Measurements from ENCODE around the gene CCND2. TPM values are rescaled to one million over a fixed set of nuclear protein-coding genes. Genes with fewer than 3 reads are reported as not detected.

The CCND2 gene
- total RNA-seq, 1 experiment from 2014 or later, result 70.9 TPM

DNA sequence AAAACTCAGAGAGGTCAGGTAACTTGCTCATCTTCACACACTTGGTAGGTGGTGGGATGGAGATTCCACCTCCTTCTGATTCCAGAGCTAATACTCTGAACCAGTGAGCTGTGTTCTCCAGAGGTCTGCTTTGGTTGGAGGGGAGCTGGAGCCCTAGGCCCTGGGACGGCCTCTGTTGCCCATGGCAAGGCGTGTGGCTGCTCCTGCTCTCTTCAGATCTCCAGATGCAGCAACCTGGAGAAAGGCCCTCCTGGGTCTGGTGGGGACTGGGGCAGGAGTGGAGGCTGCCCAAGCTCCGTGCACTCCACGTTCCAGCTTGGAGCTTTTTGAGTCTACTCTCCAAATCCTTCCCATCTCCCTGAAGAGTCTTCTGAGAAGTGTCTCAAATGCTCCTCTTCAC, 10.7 kb downstream of the CCND2 start:
- H3K9me3 Mint-ChIP-seq (ENCODE audit: unreplicated experiment), result no peaks in the 10 kb centered on the region
- TF ChIP-seq, protein P1, sequence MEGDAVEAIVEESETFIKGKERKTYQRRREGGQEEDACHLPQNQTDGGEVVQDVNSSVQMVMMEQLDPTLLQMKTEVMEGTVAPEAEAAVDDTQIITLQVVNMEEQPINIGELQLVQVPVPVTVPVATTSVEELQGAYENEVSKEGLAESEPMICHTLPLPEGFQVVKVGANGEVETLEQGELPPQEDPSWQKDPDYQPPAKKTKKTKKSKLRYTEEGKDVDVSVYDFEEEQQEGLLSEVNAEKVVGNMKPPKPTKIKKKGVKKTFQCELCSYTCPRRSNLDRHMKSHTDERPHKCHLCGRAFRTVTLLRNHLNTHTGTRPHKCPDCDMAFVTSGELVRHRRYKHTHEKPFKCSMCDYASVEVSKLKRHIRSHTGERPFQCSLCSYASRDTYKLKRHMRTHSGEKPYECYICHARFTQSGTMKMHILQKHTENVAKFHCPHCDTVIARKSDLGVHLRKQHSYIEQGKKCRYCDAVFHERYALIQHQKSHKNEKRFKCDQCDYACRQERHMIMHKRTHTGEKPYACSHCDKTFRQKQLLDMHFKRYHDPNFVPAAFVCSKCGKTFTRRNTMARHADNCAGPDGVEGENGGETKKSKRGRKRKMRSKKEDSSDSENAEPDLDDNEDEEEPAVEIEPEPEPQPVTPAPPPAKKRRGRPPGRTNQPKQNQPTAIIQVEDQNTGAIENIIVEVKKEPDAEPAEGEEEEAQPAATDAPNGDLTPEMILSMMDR (IDR thresholded peaks at IDR 0.05; ENCODE audit: unreplicated experiment), result no peak
- peaks cover 6% of the 10 kb centered on the region for H3K4me1 Mint-ChIP-seq (ENCODE audit: insufficient read depth, unreplicated experiment)
- intact Hi-C loops (cut with micrococcal nuclease), result no loop called here
- H3K27me3 Mint-ChIP-seq (ENCODE audit: insufficient read depth, unreplicated experiment), result no peaks in the 10 kb centered on the region
- H3K4me3 Mint-ChIP-seq (ENCODE audit: unreplicated experiment), result no peak overlapping the region
- H3K36me3 Mint-ChIP-seq (ENCODE audit: insufficient read depth, unreplicated experiment), result peaks cover 68% of the 10 kb centered on the region
- ChIA-PET CTCF (interaction anchor here (0.5 to 1.6 kb wide), 5 partner anchors 9 to 1008 kb away, joined by 3 to 9 read pairs (median 4); no protein-coding TSS in a partner anchor), POLR2A (no interaction called here)
- H3K27ac Mint-ChIP-seq (ENCODE audit: low read depth, unreplicated experiment), result no peak overlapping the region
- no TSS peak for BruUV-seq (replicated peaks)
- no peak for DNase-seq (ENCODE audit: unreplicated experiment)

DNA sequence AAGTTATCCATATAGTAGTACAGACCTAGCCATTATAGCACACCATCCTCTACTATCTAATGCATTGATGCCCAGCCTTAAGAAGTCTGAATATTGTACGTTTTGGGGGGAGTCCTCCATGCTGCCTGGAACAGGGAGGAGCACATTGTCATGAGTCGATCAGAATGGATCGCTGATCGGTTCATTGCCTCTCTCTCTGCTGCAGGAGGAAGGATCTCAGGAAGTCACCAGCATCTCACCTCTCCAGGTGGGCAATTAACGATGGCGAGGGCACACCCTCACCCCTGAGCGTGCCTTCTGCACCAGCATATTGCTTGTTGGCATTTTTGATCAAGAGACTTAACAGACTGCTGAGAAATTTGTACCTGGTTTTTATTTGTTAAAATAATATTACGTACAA, 11.5 kb downstream of the CCND2 start:
- TF ChIP-seq, protein P1 (IDR thresholded peaks at IDR 0.05; ENCODE audit: unreplicated experiment), result no peak
- Mint-ChIP-seq H3K27me3 (ENCODE audit: insufficient read depth, unreplicated experiment) (no peaks in the 10 kb centered on the region), H3K4me3 (ENCODE audit: unreplicated experiment) (no peak overlapping the region), H3K27ac (ENCODE audit: low read depth, unreplicated experiment) (no peak overlapping the region), H3K9me3 (ENCODE audit: unreplicated experiment) (no peaks in the 10 kb centered on the region), H3K4me1 (ENCODE audit: insufficient read depth, unreplicated experiment) (peaks cover 6% of the 10 kb centered on the region), H3K36me3 (ENCODE audit: insufficient read depth, unreplicated experiment) (peaks cover 68% of the 10 kb centered on the region)
- ChIA-PET POLR2A (no interaction called here), CTCF (interaction anchor here (0.7 to 1.6 kb wide), 3 partner anchors 8 to 399 kb away, joined by 3 to 11 read pairs (median 9); no protein-coding TSS in a partner anchor)
- intact Hi-C loops (cut with micrococcal nuclease), result no loop called here
- no TSS peak for BruUV-seq (replicated peaks)
- DNase-seq (ENCODE audit: unreplicated experiment), result no peak

DNA sequence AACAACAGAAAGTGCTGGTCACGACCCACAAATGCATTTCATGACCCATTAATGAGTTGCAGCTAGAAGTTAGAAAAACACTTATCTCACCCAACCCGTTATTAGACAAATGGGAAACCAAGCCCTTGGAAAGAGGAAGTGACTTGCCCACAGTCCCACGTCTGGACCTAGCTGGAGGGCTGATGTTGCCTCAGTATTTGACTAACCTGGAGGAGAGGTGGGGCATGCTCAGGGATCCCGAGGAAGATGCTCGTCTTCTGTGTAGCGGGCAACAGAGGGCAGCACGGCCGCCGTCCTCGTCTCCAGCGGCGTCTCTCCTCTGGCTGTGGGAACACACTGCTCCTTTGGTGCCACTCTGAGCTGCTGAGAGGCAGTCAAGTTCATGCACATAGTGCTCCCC, 12.7 kb downstream of the CCND2 start:
- no TSS peak for BruUV-seq (replicated peaks)
- CTCF ChIA-PET, result interaction anchor here (0.5 to 1.5 kb wide), 4 partner anchors 9 to 984 kb away, joined by 3 to 13 read pairs (median 7); no protein-coding TSS in a partner anchor
- TF ChIP-seq, protein P1 (IDR thresholded peaks at IDR 0.05; ENCODE audit: unreplicated experiment), result no peak
- DNase-seq (ENCODE audit: unreplicated experiment), result no peak
- Mint-ChIP-seq H3K27me3 (ENCODE audit: insufficient read depth, unreplicated experiment) (no peaks in the 10 kb centered on the region), H3K36me3 (ENCODE audit: insufficient read depth, unreplicated experiment) (peaks cover 65% of the 10 kb centered on the region), H3K4me3 (ENCODE audit: unreplicated experiment) (no peak overlapping the region), H3K27ac (ENCODE audit: low read depth, unreplicated experiment) (no peak overlapping the region), H3K9me3 (ENCODE audit: unreplicated experiment) (no peaks in the 10 kb centered on the region), H3K4me1 (ENCODE audit: insufficient read depth, unreplicated experiment) (no peaks in the 10 kb centered on the region)
- POLR2A ChIA-PET, result no interaction called here
- intact Hi-C loops (cut with micrococcal nuclease), result no loop called here

DNA sequence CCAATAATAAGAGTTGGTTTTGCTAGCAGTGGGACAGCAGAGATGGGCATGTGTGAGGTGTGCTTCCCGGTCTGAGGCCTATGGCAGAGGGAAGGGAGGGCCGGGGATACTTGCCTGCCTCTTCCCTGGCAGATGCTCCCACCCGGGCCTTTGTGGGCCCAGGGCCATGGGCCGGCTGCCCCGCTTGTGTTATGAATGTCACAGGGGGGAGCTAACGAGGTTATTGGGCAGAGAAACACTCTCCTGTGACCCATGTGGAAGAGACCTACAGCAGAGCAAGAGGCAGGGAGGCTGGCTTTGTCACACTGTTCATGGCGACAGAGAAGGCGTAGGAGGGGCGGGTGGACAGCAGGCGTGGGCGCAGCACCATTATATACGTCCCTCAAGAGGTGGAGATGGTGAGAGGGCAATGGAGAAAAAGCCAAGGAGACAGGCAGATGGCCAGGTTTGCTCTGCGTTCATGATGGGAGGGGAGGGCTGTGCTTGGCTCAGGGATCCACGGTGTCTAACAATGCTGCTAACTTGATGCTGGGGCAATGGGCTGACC, 13.3 kb downstream of the CCND2 start:
- intact Hi-C loops (cut with micrococcal nuclease), result no loop called here
- no peak for DNase-seq (ENCODE audit: unreplicated experiment)
- TF ChIP-seq, protein P1 (IDR thresholded peaks at IDR 0.05; ENCODE audit: unreplicated experiment), result no peak
- Mint-ChIP-seq H3K9me3 (ENCODE audit: unreplicated experiment) (no peaks in the 10 kb centered on the region), H3K27me3 (ENCODE audit: insufficient read depth, unreplicated experiment) (no peaks in the 10 kb centered on the region), H3K36me3 (ENCODE audit: insufficient read depth, unreplicated experiment) (peaks cover 63% of the 10 kb centered on the region), H3K4me3 (ENCODE audit: unreplicated experiment) (no peak overlapping the region), H3K27ac (ENCODE audit: low read depth, unreplicated experiment) (no peak overlapping the region), H3K4me1 (ENCODE audit: insufficient read depth, unreplicated experiment) (no peaks in the 10 kb centered on the region)
- no TSS peak for BruUV-seq (replicated peaks)
- CTCF ChIA-PET, result interaction anchor here (0.5 to 1.5 kb wide), 4 partner anchors 8 to 230 kb away, joined by 3 to 13 read pairs (median 3); no protein-coding TSS in a partner anchor
- POLR2A ChIA-PET, result no interaction called here
